ENCODE results near the gene ITGA1.

Gene ITGA1

GRCh38 chr5:52977264-52977897 is 189.7 kb downstream of the ITGA1 start:
- no peak for DNase-seq

GRCh38 chr5:52981507-52981906 is 193.8 kb downstream of the ITGA1 start:
- DNase-seq: no peak

GRCh38 chr5:52983731-52984636 is 196.3 kb downstream of the ITGA1 start:
- DNase-seq: no peak

- no peak for DNase-seq
Observed at GRCh38 chr5:52985306-52985705, 197.6 kb downstream of the ITGA1 start.

GRCh38 chr5:52987711-52988331 is 200.1 kb downstream of the ITGA1 start:
- DNase-seq: peak; percentile 12

GRCh38 chr5:52988335-52989024 is 200.8 kb downstream of the ITGA1 start:
- no peak for DNase-seq

GRCh38 chr5:52989025-52989780 is 201.5 kb downstream of the ITGA1 start, which contains the start of gene ITGA2:
Gene ITGA2, plus strand, starts transcription at chr5:52989352. Its CDS starts 117 bp downstream, at chr5:52989469.
- peak; percentile 7 for DNase-seq

GRCh38 chr5:52989781-52990527 is 202.2 kb downstream of the ITGA1 start:
- DNase-seq: peak; percentile 17

GRCh38 chr5:52990528-52990925 is 202.8 kb downstream of the ITGA1 start:
- DNase-seq: no peak

GRCh38 chr5:52993367-52993766 is 205.7 kb downstream of the ITGA1 start:
- no peak for DNase-seq

- no peak for DNase-seq
Observed at GRCh38 chr5:52994266-52994665, 206.6 kb downstream of the ITGA1 start.

- no peak for DNase-seq
Observed at GRCh38 chr5:52995095-52995494, 207.4 kb downstream of the ITGA1 start.

- no peak for DNase-seq
Observed at GRCh38 chr5:52995914-52996313, 208.2 kb downstream of the ITGA1 start.

- DNase-seq: no peak
Observed at GRCh38 chr5:52996979-52997378, 209.3 kb downstream of the ITGA1 start.

GRCh38 chr5:52997424-52997823 is 209.7 kb downstream of the ITGA1 start:
- no peak for DNase-seq

GRCh38 chr5:52998552-52999313 is 211.0 kb downstream of the ITGA1 start:
- no peak for DNase-seq

GRCh38 chr5:52999344-52999949 is 211.7 kb downstream of the ITGA1 start:
- no peak for DNase-seq

GRCh38 chr5:53001541-53001940 is 213.8 kb downstream of the ITGA1 start:
- no peak for DNase-seq

- DNase-seq: no peak
Observed at GRCh38 chr5:53002491-53002890, 214.8 kb downstream of the ITGA1 start.

- no peak for DNase-seq
Observed at GRCh38 chr5:53003144-53003543, 215.4 kb downstream of the ITGA1 start.
